ENCODE data around the gene PGR.

DNA sequence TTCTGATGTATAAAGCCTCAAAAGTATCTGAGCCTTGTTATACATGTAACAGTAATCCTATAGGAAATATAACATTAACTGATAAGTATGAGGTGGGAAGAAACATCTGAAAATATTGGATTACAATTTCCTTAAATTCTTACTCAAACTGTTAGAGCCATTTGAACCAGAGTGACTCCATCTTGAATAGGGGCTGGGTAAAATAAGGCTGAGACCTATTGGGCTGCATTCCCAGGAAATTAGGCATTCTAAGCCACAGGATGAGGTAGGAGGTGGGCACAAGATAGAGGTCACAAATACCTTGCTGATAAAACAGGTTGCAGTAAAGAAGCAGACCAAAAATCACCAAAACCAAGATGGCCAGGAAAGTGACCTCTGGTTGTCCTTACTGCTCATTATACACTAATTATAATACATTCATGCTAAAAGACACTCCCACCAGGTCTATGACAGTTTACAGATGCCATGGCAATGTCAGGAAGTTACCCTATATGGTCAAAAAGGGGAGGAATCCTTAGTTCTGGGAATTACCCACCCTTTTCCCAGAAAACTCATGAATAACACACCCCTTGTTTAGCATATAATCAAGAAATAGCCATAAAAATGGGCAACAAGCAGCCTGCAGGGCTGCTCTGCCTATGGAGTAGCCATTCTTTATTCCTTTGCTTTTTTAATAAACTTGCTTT lies 114.9 kb downstream of the PGR start:
- TF ChIP-seq, protein P1, sequence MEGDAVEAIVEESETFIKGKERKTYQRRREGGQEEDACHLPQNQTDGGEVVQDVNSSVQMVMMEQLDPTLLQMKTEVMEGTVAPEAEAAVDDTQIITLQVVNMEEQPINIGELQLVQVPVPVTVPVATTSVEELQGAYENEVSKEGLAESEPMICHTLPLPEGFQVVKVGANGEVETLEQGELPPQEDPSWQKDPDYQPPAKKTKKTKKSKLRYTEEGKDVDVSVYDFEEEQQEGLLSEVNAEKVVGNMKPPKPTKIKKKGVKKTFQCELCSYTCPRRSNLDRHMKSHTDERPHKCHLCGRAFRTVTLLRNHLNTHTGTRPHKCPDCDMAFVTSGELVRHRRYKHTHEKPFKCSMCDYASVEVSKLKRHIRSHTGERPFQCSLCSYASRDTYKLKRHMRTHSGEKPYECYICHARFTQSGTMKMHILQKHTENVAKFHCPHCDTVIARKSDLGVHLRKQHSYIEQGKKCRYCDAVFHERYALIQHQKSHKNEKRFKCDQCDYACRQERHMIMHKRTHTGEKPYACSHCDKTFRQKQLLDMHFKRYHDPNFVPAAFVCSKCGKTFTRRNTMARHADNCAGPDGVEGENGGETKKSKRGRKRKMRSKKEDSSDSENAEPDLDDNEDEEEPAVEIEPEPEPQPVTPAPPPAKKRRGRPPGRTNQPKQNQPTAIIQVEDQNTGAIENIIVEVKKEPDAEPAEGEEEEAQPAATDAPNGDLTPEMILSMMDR (IDR thresholded peaks at IDR 0.05): no peak
- TF ChIP-seq POLR2A (IDR thresholded peaks at IDR 0.05): no peak
